Measurements from ENCODE around the gene SLC25A10.

GRCh38 chr17:81682565-81683207 is 29.4 kb upstream of the SLC25A10 start:
- TF ChIP-seq POLR2A (IDR thresholded peaks at IDR 0.05) (no peak), CTCF (IDR thresholded peaks at IDR 0.05) (no peak)
